HCT116 (cell line): ENCODE measurements around the gene KCNIP4. TPM values are rescaled to one million over a fixed set of nuclear protein-coding genes. Genes with fewer than 3 reads are reported as not detected.

Experiments used
- ATAC-seq: fragments of 200-7000 bp; cut with Tn5 transposase; 2 replicates; pipeline ENCODE4 v1.9.1; 2020; ENCODE audit warnings: mild to moderate bottlenecking, moderate library complexity
- BruUV-seq: library from RNA; stranded (reverse); fragments of 400-500 nt; replicated peaks from 2 replicates; lab custom pipeline; 2021; lab: Mats Ljungman, UMichigan
- CTCF ChIA-PET: fragments of 300-600 bp; sonication (Branson Sonifier 250); formaldehyde crosslinking; loops from one replicate; lab custom pipeline; 2021; ENCODE audit warnings: antibody characterized with exemption; lab: Charles Lee
- POLR2A ChIA-PET: fragments of 300-600, 350-600 bp; sonication (Branson Sonifier 250); formaldehyde crosslinking; loops from one replicate; lab custom pipeline; 2021; ENCODE audit warnings: antibody characterized with exemption; lab: Charles Lee
- RAD21 ChIA-PET, 2 experiments: fragments of 300-600 bp; sonication (Branson Sonifier 250); formaldehyde crosslinking; loops; one replicate each; lab custom pipeline; 2023; ENCODE audit warnings: low total read pairs in 2 of 2; ENCODE audit not compliant: uncharacterized antibody in 2 of 2, unreplicated experiment in 2 of 2, low non-redundant PET in 1 of 2; lab: Charles Lee
- DNase-seq: peaks from one replicate; pipeline ENCODE4 v3.0.0-alpha.2; 2010; ENCODE audit warnings: low read depth, low spot score
- H2AFZ ChIP-seq: fragments of 200-600 bp; shearing (Covaris generic), sonication (generic); 2 replicates; pipeline ENCODE4 v1.6.1; 2017; ENCODE audit warnings: low read depth, mixed run types, mixed read lengths, antibody characterized with exemption, low read length; ENCODE audit not compliant: poor library complexity, severe bottlenecking
- H3K27ac ChIP-seq: 2 replicates; pipeline ENCODE4 v1.5.1; 2012; ENCODE audit warnings: low read depth, low read length
- H3K27me3 ChIP-seq: fragments of 200-600 bp; sonication (generic); 2 replicates; pipeline ENCODE4 v1.6.1; 2016; ENCODE audit warnings: mixed run types, low read length, mixed read lengths; ENCODE audit not compliant: insufficient read depth
- H3K36me3 ChIP-seq, 2 experiments: fragments of 200-500 bp in 1 of 2; fragments of 200-600 bp in 1 of 2; sonication (Bioruptor generic) in 1 of 2; sonication (generic) in 1 of 2; 2 replicates each; pipeline versions ENCODE4 v1.5.1 to v1.6.1; 2014 to 2016; ENCODE audit warnings: low read length in 2 of 2, inconsistent platforms in 1 of 2, mixed read lengths in 1 of 2, mixed run types in 1 of 2; ENCODE audit not compliant: insufficient read depth in 2 of 2, control insufficient read depth in 1 of 2
- H3K4me1 ChIP-seq, 2 experiments: fragments of 200-600 bp in 1 of 2; sonication (generic) in 1 of 2; 2 replicates each; pipeline versions ENCODE4 v1.5.1 to v1.6.1; 2012 to 2017; ENCODE audit warnings: low read length in 2 of 2, inconsistent platforms in 1 of 2, mild to moderate bottlenecking in 1 of 2, mixed read lengths in 1 of 2, mixed run types in 1 of 2, moderate library complexity in 1 of 2; ENCODE audit not compliant: insufficient read depth in 2 of 2, control insufficient read depth in 1 of 2
- H3K4me2 ChIP-seq: fragments of 200-600 bp; sonication (generic); 2 replicates; pipeline ENCODE4 v1.6.1; 2017; ENCODE audit warnings: mixed run types, low read length, mixed read lengths
- H3K4me3 ChIP-seq, 2 experiments: fragments of 200-600 bp in 1 of 2; sonication (generic) in 1 of 2; replicated peaks in 1 of 2; 2 replicates each; pipeline ENCODE4 v1.5.1; 2011 to 2016; ENCODE audit warnings: low read length in 2 of 2, control low read depth in 1 of 2, low read depth in 1 of 2, mild to moderate bottlenecking in 1 of 2, mixed read lengths in 1 of 2, mixed run types in 1 of 2
- H3K79me2 ChIP-seq: fragments of 200-600 bp; sonication (generic); 2 replicates; pipeline ENCODE4 v1.6.1; 2017; ENCODE audit warnings: mild to moderate bottlenecking, mixed run types, low read length, moderate library complexity, mixed read lengths; ENCODE audit not compliant: insufficient read depth
- H3K9ac ChIP-seq: fragments of 200-600 bp; sonication (generic); 2 replicates; pipeline ENCODE4 v1.6.1; 2016; ENCODE audit warnings: low read length, mixed read lengths
- H3K9me2 ChIP-seq: fragments of 200-600 bp; sonication (generic), shearing (Covaris generic); 2 replicates; pipeline ENCODE4 v1.6.1; 2017; ENCODE audit warnings: mixed run types, mild to moderate bottlenecking, moderate library complexity; ENCODE audit not compliant: insufficient read depth
- H3K9me3 ChIP-seq, 2 experiments: fragments of 200-500 bp in 1 of 2; fragments of 200-600 bp in 1 of 2; sonication (Bioruptor generic) in 1 of 2; sonication (generic) in 1 of 2; 2 replicates each; pipeline ENCODE4 v1.6.1; 2014 to 2017; ENCODE audit warnings: low read length in 2 of 2, mixed read lengths in 2 of 2, inconsistent platforms in 1 of 2, low read depth in 1 of 2, mild to moderate bottlenecking in 1 of 2, mixed run types in 1 of 2, moderate library complexity in 1 of 2; ENCODE audit not compliant: control insufficient read depth in 1 of 2, insufficient read depth in 1 of 2
- H4K20me1 ChIP-seq: fragments of 200-600 bp; sonication (generic), shearing (Covaris generic); 2 replicates; pipeline ENCODE4 v1.6.1; 2017; ENCODE audit warnings: mixed run types, mild to moderate bottlenecking, moderate library complexity; ENCODE audit not compliant: insufficient read depth
- CEBPB ChIP-seq: IDR thresholded peaks from 2 replicates; pipeline ENCODE4 v1.6.1; 2012; ENCODE audit warnings: low read depth
- EGR1 ChIP-seq: IDR thresholded peaks from 2 replicates; pipeline ENCODE4 v1.6.1; 2012; ENCODE audit warnings: low read depth
- EZH2 ChIP-seq: fragments of 200-600 bp; sonication (generic); IDR thresholded peaks from 2 replicates; pipeline ENCODE4 v1.6.1; 2017; ENCODE audit warnings: antibody characterized with exemption, mixed run types
- EZH2phosphoT487 ChIP-seq: fragments of 200-600 bp; IDR thresholded peaks from 2 replicates; pipeline ENCODE4 v1.6.1; 2018; ENCODE audit warnings: antibody characterized with exemption, borderline replicate concordance
- FOSL1 ChIP-seq: IDR thresholded peaks from 2 replicates; pipeline ENCODE4 v1.6.1; 2012; ENCODE audit warnings: low read depth
- JUND ChIP-seq: IDR thresholded peaks from 2 replicates; pipeline ENCODE4 v1.6.1; 2012
- POLR2A ChIP-seq: IDR thresholded peaks from 2 replicates; pipeline ENCODE4 v1.7.0; 2011; ENCODE audit warnings: borderline replicate concordance; ENCODE audit not compliant: insufficient read depth, insufficient read length; ENCODE audit errors: extremely low read depth
- POLR2AphosphoS5 ChIP-seq: IDR thresholded peaks from 2 replicates; pipeline ENCODE4 v1.6.1; 2011; ENCODE audit warnings: mild to moderate bottlenecking, low read depth, low read length, moderate library complexity
- RAD21 ChIP-seq: IDR thresholded peaks from 2 replicates; pipeline ENCODE4 v1.6.1; 2012; ENCODE audit warnings: low read depth, mild to moderate bottlenecking
- SIN3A ChIP-seq: IDR thresholded peaks from 2 replicates; pipeline ENCODE4 v1.6.1; 2012; ENCODE audit warnings: low read depth
- SP1 ChIP-seq: IDR thresholded peaks from 2 replicates; pipeline ENCODE4 v1.6.1; 2012; ENCODE audit warnings: low read depth
- SRF ChIP-seq: IDR thresholded peaks from 2 replicates; pipeline ENCODE4 v1.6.1; 2012; ENCODE audit warnings: low read depth
- YY1 ChIP-seq: IDR thresholded peaks from 2 replicates; pipeline ENCODE4 v1.6.1; 2011; ENCODE audit warnings: low read length, low read depth, moderate library complexity, mild to moderate bottlenecking; ENCODE audit not compliant: insufficient replicate concordance; ENCODE audit errors: extremely low read depth
- ZFX ChIP-seq: fragments of 450-650 bp; IDR thresholded peaks from 2 replicates; pipeline ENCODE4 v1.6.1; 2017
- intact Hi-C: fragments of 100-400 bp; cut with micrococcal nuclease; formaldehyde crosslinking; loops from 2 replicates; pipeline ENCODE4 v1.10.0; 2022
- total RNA-seq: library from RNA; stranded (reverse); gene quantifications from one replicate; pipeline ENCODE4 v1.2.1, GENCODE V29; 2021; ENCODE audit not compliant: unreplicated experiment
- TF ChIP-seq, protein P1 (sequence below), 3 experiments: fragments of 200-600 bp in 1 of 3; sonication (generic) in 1 of 3; IDR thresholded peaks in 2 of 3; conservative IDR thresholded peaks in 1 of 3; 2 replicates each; pipeline ENCODE4 v1.5.1; 2012 to 2017; ENCODE audit warnings: low read depth in 2 of 3, low read length in 2 of 3, antibody characterized with exemption in 1 of 3, borderline replicate concordance in 1 of 3, control low read depth in 1 of 3, mild to moderate bottlenecking in 1 of 3, mixed read lengths in 1 of 3, mixed run types in 1 of 3, moderate library complexity in 1 of 3; ENCODE audit not compliant: insufficient read depth in 1 of 3
- TF ChIP-seq, protein P2 (sequence below): IDR thresholded peaks from 2 replicates; pipeline ENCODE4 v1.6.1; 2012
- TF ChIP-seq, protein P3 (sequence below): IDR thresholded peaks from 2 replicates; pipeline ENCODE4 v1.6.1; 2012; ENCODE audit warnings: low read depth
- TF ChIP-seq, protein P4 (sequence below): IDR thresholded peaks from 2 replicates; pipeline ENCODE4 v1.6.1; 2012

The KCNIP4 gene
- total RNA-seq, 1 experiment from 2014 or later = not detected

DNA sequence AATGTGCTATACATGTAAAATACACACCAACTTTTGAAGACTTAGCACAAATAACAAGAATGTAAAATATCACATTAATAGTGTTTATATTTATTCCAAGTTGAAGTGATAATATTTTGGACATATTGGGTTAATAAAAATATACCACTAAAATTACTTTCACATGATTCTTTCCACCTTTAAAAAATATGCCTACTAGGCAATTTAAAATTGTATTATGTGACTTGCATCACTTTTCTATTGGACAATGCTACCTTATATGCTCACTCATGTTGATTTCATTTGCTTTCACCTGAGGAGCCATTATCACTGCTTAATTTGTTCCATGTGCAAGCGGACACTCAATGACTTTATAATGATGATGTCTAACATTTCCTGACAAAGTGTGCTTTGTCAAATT lies 1251.8 kb downstream of the KCNIP4 start (continued):
- TF ChIP-seq YY1 = no peak
- TF ChIP-seq, protein P1, sequence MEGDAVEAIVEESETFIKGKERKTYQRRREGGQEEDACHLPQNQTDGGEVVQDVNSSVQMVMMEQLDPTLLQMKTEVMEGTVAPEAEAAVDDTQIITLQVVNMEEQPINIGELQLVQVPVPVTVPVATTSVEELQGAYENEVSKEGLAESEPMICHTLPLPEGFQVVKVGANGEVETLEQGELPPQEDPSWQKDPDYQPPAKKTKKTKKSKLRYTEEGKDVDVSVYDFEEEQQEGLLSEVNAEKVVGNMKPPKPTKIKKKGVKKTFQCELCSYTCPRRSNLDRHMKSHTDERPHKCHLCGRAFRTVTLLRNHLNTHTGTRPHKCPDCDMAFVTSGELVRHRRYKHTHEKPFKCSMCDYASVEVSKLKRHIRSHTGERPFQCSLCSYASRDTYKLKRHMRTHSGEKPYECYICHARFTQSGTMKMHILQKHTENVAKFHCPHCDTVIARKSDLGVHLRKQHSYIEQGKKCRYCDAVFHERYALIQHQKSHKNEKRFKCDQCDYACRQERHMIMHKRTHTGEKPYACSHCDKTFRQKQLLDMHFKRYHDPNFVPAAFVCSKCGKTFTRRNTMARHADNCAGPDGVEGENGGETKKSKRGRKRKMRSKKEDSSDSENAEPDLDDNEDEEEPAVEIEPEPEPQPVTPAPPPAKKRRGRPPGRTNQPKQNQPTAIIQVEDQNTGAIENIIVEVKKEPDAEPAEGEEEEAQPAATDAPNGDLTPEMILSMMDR (IDR thresholded peaks at IDR 0.05 in 2 of 3, conservative IDR thresholded peaks at IDR 0.05 in 1 of 3; ENCODE audit: borderline replicate concordance in 1 of 3, insufficient read depth in 1 of 3, low read depth in 2 of 3, low read length in 2 of 3) = no peak
- TF ChIP-seq JUND = no peak

DNA sequence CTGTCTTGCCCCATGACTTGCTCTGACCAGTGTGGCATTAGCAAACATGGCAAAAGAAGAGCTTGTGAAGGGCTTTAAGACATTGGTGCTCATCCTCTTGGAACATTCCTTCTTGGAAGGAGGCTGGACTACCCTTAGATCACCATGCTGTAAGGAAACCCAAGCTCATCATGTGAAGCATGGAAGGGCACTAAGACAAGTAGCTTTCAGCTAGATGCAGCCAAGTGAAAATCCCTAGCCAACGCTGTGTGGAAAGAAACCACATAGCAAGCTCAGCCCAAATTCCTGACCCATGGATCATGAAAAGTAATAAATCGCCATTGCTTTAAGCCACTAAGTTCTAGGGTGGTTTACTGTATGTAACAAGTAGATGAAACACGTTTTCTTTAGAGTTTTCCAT lies 1260.7 kb downstream of the KCNIP4 start:
- Histone ChIP-seq H2AFZ (no peak overlapping the region), H3K4me3 (no peak overlapping the region), H3K36me3 (no peaks in the 10 kb centered on the region), H3K27ac (no peak overlapping the region), H3K79me2 (no peaks in the 10 kb centered on the region), H3K9ac (no peak overlapping the region), H4K20me1 (no peaks in the 10 kb centered on the region), H3K9me2 (no peaks in the 10 kb centered on the region), H3K9me3 (no peaks in the 10 kb centered on the region), H3K4me1 (no peaks in the 10 kb centered on the region), H3K4me2 (no peak overlapping the region), H3K27me3 (peaks cover 20% of the 10 kb centered on the region)
- DNase-seq (no peak), ATAC-seq (no peak; the same call in 1 of the 2 replicates)
- RAD21 ChIA-PET = no interaction called here
- POLR2A ChIA-PET = no interaction called here
- no TSS peak for BruUV-seq
- intact Hi-C loops = loop anchor here (10.0 kb wide), 1 partner anchor 143 kb away; no protein-coding TSS in a partner anchor
- CTCF ChIA-PET = no interaction called here
- TF ChIP-seq, protein P2, sequence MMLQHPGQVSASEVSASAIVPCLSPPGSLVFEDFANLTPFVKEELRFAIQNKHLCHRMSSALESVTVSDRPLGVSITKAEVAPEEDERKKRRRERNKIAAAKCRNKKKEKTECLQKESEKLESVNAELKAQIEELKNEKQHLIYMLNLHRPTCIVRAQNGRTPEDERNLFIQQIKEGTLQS = no peak
- TF ChIP-seq, protein P1 (IDR thresholded peaks at IDR 0.05 in 2 of 3, conservative IDR thresholded peaks at IDR 0.05 in 1 of 3; ENCODE audit: borderline replicate concordance in 1 of 3, insufficient read depth in 1 of 3, low read depth in 2 of 3, low read length in 2 of 3) = no peak
- TF ChIP-seq, protein P3, sequence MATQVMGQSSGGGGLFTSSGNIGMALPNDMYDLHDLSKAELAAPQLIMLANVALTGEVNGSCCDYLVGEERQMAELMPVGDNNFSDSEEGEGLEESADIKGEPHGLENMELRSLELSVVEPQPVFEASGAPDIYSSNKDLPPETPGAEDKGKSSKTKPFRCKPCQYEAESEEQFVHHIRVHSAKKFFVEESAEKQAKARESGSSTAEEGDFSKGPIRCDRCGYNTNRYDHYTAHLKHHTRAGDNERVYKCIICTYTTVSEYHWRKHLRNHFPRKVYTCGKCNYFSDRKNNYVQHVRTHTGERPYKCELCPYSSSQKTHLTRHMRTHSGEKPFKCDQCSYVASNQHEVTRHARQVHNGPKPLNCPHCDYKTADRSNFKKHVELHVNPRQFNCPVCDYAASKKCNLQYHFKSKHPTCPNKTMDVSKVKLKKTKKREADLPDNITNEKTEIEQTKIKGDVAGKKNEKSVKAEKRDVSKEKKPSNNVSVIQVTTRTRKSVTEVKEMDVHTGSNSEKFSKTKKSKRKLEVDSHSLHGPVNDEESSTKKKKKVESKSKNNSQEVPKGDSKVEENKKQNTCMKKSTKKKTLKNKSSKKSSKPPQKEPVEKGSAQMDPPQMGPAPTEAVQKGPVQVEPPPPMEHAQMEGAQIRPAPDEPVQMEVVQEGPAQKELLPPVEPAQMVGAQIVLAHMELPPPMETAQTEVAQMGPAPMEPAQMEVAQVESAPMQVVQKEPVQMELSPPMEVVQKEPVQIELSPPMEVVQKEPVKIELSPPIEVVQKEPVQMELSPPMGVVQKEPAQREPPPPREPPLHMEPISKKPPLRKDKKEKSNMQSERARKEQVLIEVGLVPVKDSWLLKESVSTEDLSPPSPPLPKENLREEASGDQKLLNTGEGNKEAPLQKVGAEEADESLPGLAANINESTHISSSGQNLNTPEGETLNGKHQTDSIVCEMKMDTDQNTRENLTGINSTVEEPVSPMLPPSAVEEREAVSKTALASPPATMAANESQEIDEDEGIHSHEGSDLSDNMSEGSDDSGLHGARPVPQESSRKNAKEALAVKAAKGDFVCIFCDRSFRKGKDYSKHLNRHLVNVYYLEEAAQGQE = no peak
- no peak for TF ChIP-seq SIN3A
- TF ChIP-seq EZH2phosphoT487 = no peak
- no peak for TF ChIP-seq RAD21
- no peak for TF ChIP-seq POLR2AphosphoS5
- no peak for TF ChIP-seq YY1
- TF ChIP-seq EZH2 = no peak
- TF ChIP-seq FOSL1 = no peak
- TF ChIP-seq ZFX = no peak
- TF ChIP-seq, protein P4, sequence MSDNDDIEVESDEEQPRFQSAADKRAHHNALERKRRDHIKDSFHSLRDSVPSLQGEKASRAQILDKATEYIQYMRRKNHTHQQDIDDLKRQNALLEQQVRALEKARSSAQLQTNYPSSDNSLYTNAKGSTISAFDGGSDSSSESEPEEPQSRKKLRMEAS = no peak
- no peak for TF ChIP-seq EGR1
- TF ChIP-seq CEBPB = no peak
- no peak for TF ChIP-seq SP1
- no peak for TF ChIP-seq SRF
- no peak for TF ChIP-seq POLR2A
